Measurements from ENCODE around the gene EEA1. TPM values are rescaled to one million over a fixed set of nuclear protein-coding genes. Genes with fewer than 3 reads are reported as not detected.

EEA1 gene
- total RNA-seq, 1 experiment from 2014 or later: 14.9 TPM

DNA sequence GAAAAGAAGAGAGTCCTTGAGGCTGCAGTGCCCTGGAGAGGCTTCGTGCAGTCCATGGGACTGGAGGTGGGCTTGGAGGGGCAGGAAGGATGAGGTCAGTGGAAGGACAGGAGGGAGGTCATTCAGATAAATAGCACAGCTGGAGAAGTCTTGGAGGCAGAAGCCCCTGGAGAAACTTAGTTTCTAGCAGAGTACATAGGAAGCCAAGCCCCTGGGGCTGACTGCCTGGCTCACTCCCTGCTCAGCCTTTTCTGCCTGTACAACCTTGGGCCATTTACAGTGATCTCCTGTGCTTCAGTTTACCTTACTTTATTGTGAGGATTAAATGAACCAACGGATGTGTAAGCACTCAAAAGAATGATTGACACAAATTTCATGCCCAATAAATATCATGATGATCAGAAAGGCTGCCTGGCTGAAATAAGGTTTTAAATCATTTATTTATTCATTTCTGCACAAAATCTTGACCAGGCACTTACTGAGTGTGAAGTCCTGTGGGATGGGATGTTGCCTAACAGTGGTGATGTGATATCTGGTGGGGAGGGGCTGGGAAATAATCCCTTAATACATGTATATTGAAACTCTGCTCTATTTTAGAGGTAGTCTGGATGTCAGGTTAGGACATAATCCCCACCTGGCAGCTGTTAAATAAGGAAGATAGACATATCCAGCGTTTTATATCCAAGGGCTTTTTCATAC lies 172.0 kb downstream of the EEA1 start:
- no peaks in the 10 kb centered on the region for H3K79me2 ChIP-seq (ENCODE audit: insufficient read depth, low read length)
- no peak overlapping the region for H3K18ac ChIP-seq (ENCODE audit: insufficient read length, low read depth, low read length)
- H2BK120ac ChIP-seq (ENCODE audit: low read depth, low read length, poor library complexity, severe bottlenecking): no peak overlapping the region
- no peaks in the 10 kb centered on the region for H4K20me1 ChIP-seq (ENCODE audit: control insufficient read depth, insufficient read depth, insufficient read length)
- no peak for DNase-seq
- H3K4me3 Mint-ChIP-seq: no peak overlapping the region
- H3K27ac ChIP-seq (ENCODE audit: insufficient read length, low read depth, low read length): no peak overlapping the region
- no peak overlapping the region for H2BK12ac ChIP-seq (ENCODE audit: insufficient read length, low read depth, low read length)
- H4K8ac ChIP-seq (replicated peaks; ENCODE audit: insufficient read length, low read depth, low read length): no peak overlapping the region
- no peaks in the 10 kb centered on the region for H3K27me3 Mint-ChIP-seq (ENCODE audit: low read depth)
- no peak overlapping the region for H3T11ph ChIP-seq (ENCODE audit: low read length)
- H3K4me1 Mint-ChIP-seq: peaks cover 4 to 7% of the 10 kb centered on the region in 2 experiments
- no peak overlapping the region for H2BK20ac ChIP-seq (ENCODE audit: low read depth, low read length, poor library complexity, severe bottlenecking)
- H3K27me3 ChIP-seq (ENCODE audit: insufficient read depth, low read length): no peaks in the 10 kb centered on the region
- H4K5ac ChIP-seq (ENCODE audit: insufficient read length, low read depth, low read length): no peak overlapping the region
- no peak overlapping the region for H2AFZ ChIP-seq (ENCODE audit: low read length)
- TF ChIP-seq CTCF (conservative IDR thresholded peaks at IDR 0.05): no peak
- no peaks in the 10 kb centered on the region for H3K79me1 ChIP-seq (ENCODE audit: insufficient read depth, low read depth, low read length, poor library complexity, severe bottlenecking)
- H3K14ac ChIP-seq (ENCODE audit: insufficient read depth, low read length): no peak overlapping the region
- H3K4ac ChIP-seq (ENCODE audit: low read depth, low read length): no peak overlapping the region
- H3K9ac ChIP-seq (ENCODE audit: extremely low read depth, insufficient read length, low read length): no peak overlapping the region
- H4K91ac ChIP-seq (ENCODE audit: insufficient read length, low read depth, low read length): no peak overlapping the region
- H3K9me3 Mint-ChIP-seq: no peaks in the 10 kb centered on the region; a peak in 1 of 5 replicates
- WGBS (ENCODE audit: extremely low coverage, insufficient read length, low lambda C conversion rate): no CpG with 5 or more reads among the region's 3 CpGs
- no peak overlapping the region for H3K4me2 ChIP-seq (ENCODE audit: insufficient read depth, insufficient read length, low read length)
- no peak overlapping the region for H2AK5ac ChIP-seq (ENCODE audit: insufficient read length, low read length)
- no peaks in the 10 kb centered on the region for H3K9me3 ChIP-seq (ENCODE audit: control insufficient read depth, low read depth, low read length)
- no peak overlapping the region for H2BK5ac ChIP-seq (ENCODE audit: insufficient read length, low read length)
- H3K36me3 Mint-ChIP-seq (ENCODE audit: insufficient read depth in 1 of 3, low read depth in 3 of 3): no peaks in the 10 kb centered on the region; a peak in 1 of 7 replicates
- no peaks in the 10 kb centered on the region for H3K23me2 ChIP-seq (ENCODE audit: insufficient read length, low read depth, low read length, poor library complexity, severe bottlenecking)
- H3K27ac Mint-ChIP-seq: no peak overlapping the region
- no peaks in the 10 kb centered on the region for H3K4me1 ChIP-seq (ENCODE audit: insufficient read depth, low read length)
- no peak overlapping the region for H3K56ac ChIP-seq (ENCODE audit: insufficient read length, low read depth, low read length)
- H2BK15ac ChIP-seq (ENCODE audit: low read depth, low read length): no peak overlapping the region
- no peak overlapping the region for H3K23ac ChIP-seq (ENCODE audit: insufficient read length, low read depth, low read length)

Measured in H9 (cell line).